IMR-90 (cell line): ENCODE measurements around the gene NDUFAB1.

ENCODE experiments used
- BHLHE40 ChIP-seq: fragments of 150-350 bp; IDR thresholded peaks from 2 replicates; pipeline ENCODE4 v1.6.1; 2016; ENCODE audit warnings: mild to moderate bottlenecking, low read depth, low read length
- CEBPB ChIP-seq: IDR thresholded peaks from 2 replicates; pipeline ENCODE4 v1.6.1; 2012; ENCODE audit warnings: low read depth, low read length, improper control_type of control experiment
- CHD1 ChIP-seq: IDR thresholded peaks from 2 replicates; pipeline ENCODE4 v1.6.1; 2012; ENCODE audit warnings: low read depth, low read length, improper control_type of control experiment
- CTCF ChIP-seq: conservative IDR thresholded peaks from 2 replicates; pipeline ENCODE4 v1.5.1; 2012; ENCODE audit warnings: mild to moderate bottlenecking, low read depth, low read length, improper control_type of control experiment
- MAFK ChIP-seq: IDR thresholded peaks from 2 replicates; pipeline ENCODE4 v1.6.1; 2012; ENCODE audit warnings: low read depth, low read length, improper control_type of control experiment
- MAZ ChIP-seq: IDR thresholded peaks from 2 replicates; pipeline ENCODE4 v1.6.1; 2012; ENCODE audit warnings: low read depth, mild to moderate bottlenecking, low read length, improper control_type of control experiment, moderate library complexity, borderline replicate concordance
- MXI1 ChIP-seq: IDR thresholded peaks from 2 replicates; pipeline ENCODE4 v1.6.1; 2012; ENCODE audit warnings: low read depth, mild to moderate bottlenecking, low read length, moderate library complexity, borderline replicate concordance
- NFE2L2 ChIP-seq: fragments of 150-350 bp; IDR thresholded peaks from 2 replicates; pipeline ENCODE4 v1.6.1; 2016; ENCODE audit warnings: low read depth, mild to moderate bottlenecking, low read length
- POLR2A ChIP-seq: IDR thresholded peaks from 2 replicates; pipeline ENCODE4 v1.6.1; 2012; ENCODE audit warnings: mild to moderate bottlenecking, low read depth, low read length
- RAD21 ChIP-seq: IDR thresholded peaks from 2 replicates; pipeline ENCODE4 v1.6.1; 2012; ENCODE audit warnings: low read length, improper control_type of control experiment
- RCOR1 ChIP-seq: IDR thresholded peaks from 2 replicates; pipeline ENCODE4 v1.6.1; 2012; ENCODE audit warnings: mild to moderate bottlenecking, low read length, improper control_type of control experiment; ENCODE audit not compliant: insufficient replicate concordance
- RFX5 ChIP-seq: IDR thresholded peaks from 2 replicates; pipeline ENCODE4 v1.8.0; 2012; ENCODE audit warnings: low read depth, mild to moderate bottlenecking, low read length, moderate library complexity
- SMC3 ChIP-seq: fragments of 150-350 bp; IDR thresholded peaks from 2 replicates; pipeline ENCODE4 v1.6.1; 2016; ENCODE audit warnings: low read depth, mild to moderate bottlenecking, antibody characterized with exemption, low read length, moderate library complexity
- USF2 ChIP-seq: fragments of 150-350 bp; IDR thresholded peaks from 2 replicates; pipeline ENCODE4 v1.6.1; 2017; ENCODE audit warnings: mild to moderate bottlenecking, antibody characterized with exemption, low read length, low read depth

GRCh38 chr16:23570992-23571632 is 25.0 kb downstream of the NDUFAB1 start:
- TF ChIP-seq CTCF = no peak
- TF ChIP-seq POLR2A = no peak
- TF ChIP-seq RCOR1 = no peak
- TF ChIP-seq MXI1 = no peak
- TF ChIP-seq MAFK = no peak
- no peak for TF ChIP-seq BHLHE40
- TF ChIP-seq MAZ = no peak
- no peak for TF ChIP-seq CEBPB
- TF ChIP-seq USF2 = no peak
- no peak for TF ChIP-seq NFE2L2
- TF ChIP-seq SMC3 = no peak
- TF ChIP-seq RAD21 = no peak
- no peak for TF ChIP-seq CHD1
- no peak for TF ChIP-seq RFX5
